SU-DHL-6 (cell line): ENCODE measurements around the gene FH.

Experiments
- EZH2phosphoT487 ChIP-seq: fragments of 200-600 bp; sonication (generic), shearing (Covaris generic); conservative IDR thresholded peaks from 2 replicates; pipeline ENCODE4 v1.6.1; 2018; ENCODE audit warnings: mild to moderate bottlenecking, antibody characterized with exemption, low read length, moderate library complexity, mixed read lengths
- TF ChIP-seq, protein P1 (sequence below): fragments of 200-600 bp; sonication (generic); IDR thresholded peaks from one replicate; pipeline ENCODE4 v1.5.1; 2017; ENCODE audit warnings: antibody characterized with exemption, mild to moderate bottlenecking, low read length, moderate library complexity; ENCODE audit not compliant: insufficient read depth, poor library complexity, severe bottlenecking

- TF ChIP-seq, protein P1, sequence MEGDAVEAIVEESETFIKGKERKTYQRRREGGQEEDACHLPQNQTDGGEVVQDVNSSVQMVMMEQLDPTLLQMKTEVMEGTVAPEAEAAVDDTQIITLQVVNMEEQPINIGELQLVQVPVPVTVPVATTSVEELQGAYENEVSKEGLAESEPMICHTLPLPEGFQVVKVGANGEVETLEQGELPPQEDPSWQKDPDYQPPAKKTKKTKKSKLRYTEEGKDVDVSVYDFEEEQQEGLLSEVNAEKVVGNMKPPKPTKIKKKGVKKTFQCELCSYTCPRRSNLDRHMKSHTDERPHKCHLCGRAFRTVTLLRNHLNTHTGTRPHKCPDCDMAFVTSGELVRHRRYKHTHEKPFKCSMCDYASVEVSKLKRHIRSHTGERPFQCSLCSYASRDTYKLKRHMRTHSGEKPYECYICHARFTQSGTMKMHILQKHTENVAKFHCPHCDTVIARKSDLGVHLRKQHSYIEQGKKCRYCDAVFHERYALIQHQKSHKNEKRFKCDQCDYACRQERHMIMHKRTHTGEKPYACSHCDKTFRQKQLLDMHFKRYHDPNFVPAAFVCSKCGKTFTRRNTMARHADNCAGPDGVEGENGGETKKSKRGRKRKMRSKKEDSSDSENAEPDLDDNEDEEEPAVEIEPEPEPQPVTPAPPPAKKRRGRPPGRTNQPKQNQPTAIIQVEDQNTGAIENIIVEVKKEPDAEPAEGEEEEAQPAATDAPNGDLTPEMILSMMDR, result no peak
- no peak for TF ChIP-seq EZH2phosphoT487
These were observed 14.0 kb upstream of the FH start for GRCh38 chr1:241533326-241534115.
